ENCODE data around the gene C16orf46. TPM values are rescaled to one million over a fixed set of nuclear protein-coding genes. Genes with fewer than 3 reads are reported as not detected.

C16orf46 gene
- total RNA-seq = 10 to 100 TPM in 1 of 2 donors, 1 to 10 TPM in 1; 3.9 to 15.7 TPM

GRCh38 chr16:81077076-81077940, at the start of gene C16orf46:
C16orf46 (minus strand) TSS chr16:81077238; CDS start chr16:81063955, 13,283 bp downstream.
- Histone ChIP-seq H3K27ac (peak within 1 kb of the TSS; percentile 93 to 94), H3K36me3 (no peaks in the 10 kb centered on the region), H3K4me1 (replicated peaks) (no peaks in the 10 kb centered on the region), H3K9me3 (no peaks in the 10 kb centered on the region), H3K27me3 (replicated peaks; ENCODE audit: insufficient read depth) (no peaks in the 10 kb centered on the region), H3K4me3 (peak within 1 kb of the TSS; percentile 60 to 67)
- WGBS = 12% methylated on average over 57 of the region's 59 CpGs
- TF ChIP-seq POLR2A (IDR thresholded peaks at IDR 0.05) (peak; percentile 92), POLR2AphosphoS5 (IDR thresholded peaks at IDR 0.05) (peak; percentile 94), CTCF (IDR thresholded peaks at IDR 0.05) (peak in 2 of 4 experiments; percentile 7 to 32)
- DNase-seq (ENCODE audit: low spot score) = peak; percentile 96
- intact Hi-C loops (cut with DNase I) = loop anchor here (1.0 to 10.0 kb wide), 3 partner anchors 19 to 73 kb away; partner anchors contain the start of genes CENPN, CMC2 and GCSH

GRCh38 chr16:81123092-81123852, 46.2 kb upstream of the C16orf46 start:
- Histone ChIP-seq H3K4me3 (no peak overlapping the region), H3K27ac (no peak overlapping the region), H3K9me3 (no peaks in the 10 kb centered on the region), H3K4me1 (replicated peaks) (no peaks in the 10 kb centered on the region), H3K36me3 (no peaks in the 10 kb centered on the region), H3K27me3 (replicated peaks; ENCODE audit: insufficient read depth) (no peaks in the 10 kb centered on the region)
- no peak for TF ChIP-seq POLR2AphosphoS5 (IDR thresholded peaks at IDR 0.05)
- TF ChIP-seq POLR2A (IDR thresholded peaks at IDR 0.05) = no peak
- TF ChIP-seq CTCF (IDR thresholded peaks at IDR 0.05) = no peak
- 77% methylated on average over 17 of the region's 17 CpGs for WGBS
- DNase-seq (ENCODE audit: low spot score) = no peak
- intact Hi-C loops (cut with DNase I) = no loop called here

GRCh38 chr16:81121474-81121990, 44.5 kb upstream of the C16orf46 start:
- WGBS = 92% methylated on average over 16 of the region's 16 CpGs

GRCh38 chr16:81117436-81117835, 40.4 kb upstream of the C16orf46 start:
- intact Hi-C loops (cut with DNase I) = no loop called here

More at GRCh38 chr16:81121474-81121990, 44.5 kb upstream of the C16orf46 start:
- Histone ChIP-seq H3K9me3 (no peaks in the 10 kb centered on the region), H3K36me3 (no peaks in the 10 kb centered on the region), H3K27ac (no peak overlapping the region), H3K27me3 (replicated peaks; ENCODE audit: insufficient read depth) (no peaks in the 10 kb centered on the region), H3K4me3 (no peak overlapping the region), H3K4me1 (replicated peaks) (no peaks in the 10 kb centered on the region)
- DNase-seq (ENCODE audit: low spot score) = no peak
- TF ChIP-seq POLR2AphosphoS5 (IDR thresholded peaks at IDR 0.05) = no peak
- no peak for TF ChIP-seq POLR2A (IDR thresholded peaks at IDR 0.05)
- TF ChIP-seq CTCF (IDR thresholded peaks at IDR 0.05) = no peak
- intact Hi-C loops (cut with DNase I) = no loop called here

More at GRCh38 chr16:81117436-81117835, 40.4 kb upstream of the C16orf46 start:
- 73% methylated on average over 11 of the region's 11 CpGs for WGBS
- Histone ChIP-seq H3K27ac (no peak overlapping the region), H3K9me3 (no peaks in the 10 kb centered on the region), H3K4me3 (no peak overlapping the region), H3K36me3 (no peaks in the 10 kb centered on the region), H3K4me1 (replicated peaks) (no peaks in the 10 kb centered on the region), H3K27me3 (replicated peaks; ENCODE audit: insufficient read depth) (no peaks in the 10 kb centered on the region)
- DNase-seq (ENCODE audit: low spot score) = no peak
- TF ChIP-seq POLR2A (IDR thresholded peaks at IDR 0.05) (no peak), CTCF (IDR thresholded peaks at IDR 0.05) (no peak), POLR2AphosphoS5 (IDR thresholded peaks at IDR 0.05) (no peak)
